Large intestine (tissue), 3 donors: ENCODE data around the gene SCUBE1. TPM values are rescaled to one million over a fixed set of nuclear protein-coding genes. Genes with fewer than 3 reads are reported as not detected.
A peak's percentile ranks its signal among the peaks of the same experiment; 100 is the strongest.

Source experiments
- DNase-seq, 2 donors: peaks; one replicate each; pipeline versions ENCODE4 v3.0.0 to v3.0.0-alpha.2; 2013
- H3K27ac ChIP-seq: one replicate; pipeline ENCODE4 v1.5.1; 2013; ENCODE audit warnings: low read length
- H3K27me3 ChIP-seq: 2 replicates; pipeline ENCODE4 v1.6.1; 2013; ENCODE audit warnings: low read length; ENCODE audit not compliant: control insufficient read depth, insufficient read depth
- H3K36me3 ChIP-seq: 2 replicates; pipeline ENCODE4 v1.6.1; 2013; ENCODE audit warnings: low read length; ENCODE audit not compliant: control insufficient read depth, insufficient read depth
- H3K4me1 ChIP-seq: one replicate; pipeline ENCODE4 v1.6.1; 2013; ENCODE audit warnings: low read length; ENCODE audit not compliant: control insufficient read depth, insufficient read depth
- H3K4me3 ChIP-seq: one replicate; pipeline ENCODE4 v1.5.1; 2013; ENCODE audit warnings: low read length
- H3K9me3 ChIP-seq: one replicate; pipeline ENCODE4 v1.6.1; 2013; ENCODE audit warnings: mild to moderate bottlenecking, low read depth, low read length, moderate library complexity; ENCODE audit not compliant: control insufficient read depth
- WGBS: methylation state at CpG from one replicate; pipeline ENCODE4 v1.1.5; 2013; ENCODE audit warnings: low lambda C conversion rate; ENCODE audit not compliant: insufficient coverage; 5-methylcytosine and 5-hydroxymethylcytosine counted together
- polyA plus RNA-seq: library from polyadenylated mRNA; unstranded; fragments of 120-200 nt; gene quantifications from one replicate; pipeline ENCODE4 v1.2.1, GENCODE V29; 2013

SCUBE1 gene
- polyA plus RNA-seq, 1 donor, result 4.4 TPM

DNA sequence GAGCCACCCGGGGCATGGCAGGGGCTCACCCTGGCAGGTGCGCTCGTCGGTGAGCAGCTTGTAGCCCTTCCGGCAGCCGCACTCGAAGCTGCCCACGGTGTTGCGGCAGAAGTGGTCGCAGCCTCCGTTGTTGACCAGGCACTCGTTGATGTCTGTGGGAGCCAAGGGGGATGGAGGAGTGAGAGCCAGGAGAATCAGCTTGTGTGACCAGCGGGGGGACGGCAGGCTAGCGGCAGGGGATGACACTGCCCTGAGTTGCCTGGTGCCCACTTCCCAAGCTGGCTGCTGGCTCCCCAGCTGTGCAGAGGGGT, 111.5 kb downstream of the SCUBE1 start:
- DNase-seq, result no peak
- no CpG with 5 or more reads among the region's 15 CpGs for WGBS
- Histone ChIP-seq H3K9me3 (no peaks in the 10 kb centered on the region), H3K4me3 (no peak overlapping the region), H3K27me3 (peaks cover 2% of the 10 kb centered on the region), H3K4me1 (no peaks in the 10 kb centered on the region), H3K27ac (no peak overlapping the region), H3K36me3 (no peaks in the 10 kb centered on the region)

DNA sequence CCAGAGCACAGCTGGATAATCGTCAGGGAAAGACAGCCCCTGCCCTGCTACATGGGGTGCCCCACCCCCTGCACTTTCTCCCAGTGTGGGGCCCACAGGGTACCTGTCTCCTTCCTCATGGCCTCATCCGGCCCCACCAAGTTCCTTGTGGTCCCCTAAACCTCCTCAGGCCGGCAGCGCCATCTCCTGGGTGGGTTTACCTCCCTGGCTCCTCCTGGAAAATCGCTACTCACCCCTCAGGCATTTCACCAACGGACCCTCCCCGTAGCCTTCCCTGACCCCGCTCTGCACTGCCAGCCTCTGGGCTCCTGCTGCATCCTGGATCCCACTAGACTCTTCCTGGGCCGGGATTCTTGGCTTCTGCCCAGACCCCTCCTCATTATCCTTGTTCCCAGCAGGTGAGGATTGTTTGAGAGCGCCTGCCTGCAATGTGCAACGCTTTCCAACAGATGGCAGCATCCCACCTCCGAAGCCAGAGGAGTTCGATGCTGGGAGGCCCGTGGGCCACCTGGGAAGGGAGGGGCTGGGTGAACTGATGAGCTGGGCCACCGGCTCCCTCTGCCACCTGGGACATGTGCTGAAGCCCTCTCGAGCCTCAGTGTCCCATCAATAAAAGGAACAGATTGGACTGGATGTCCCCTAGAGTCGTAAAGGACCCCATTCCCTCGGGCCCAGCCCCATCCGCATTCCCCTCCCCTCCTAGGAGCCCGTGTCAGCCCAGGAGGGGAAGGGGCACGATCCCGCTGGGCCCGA, 112.0 kb downstream of the SCUBE1 start:
- H3K36me3 ChIP-seq, result no peaks in the 10 kb centered on the region
- no peaks in the 10 kb centered on the region for H3K4me1 ChIP-seq
- no peaks in the 10 kb centered on the region for H3K9me3 ChIP-seq
- no peak overlapping the region for H3K4me3 ChIP-seq
- no CpG with 5 or more reads among the region's 23 CpGs for WGBS
- no peak overlapping the region for H3K27ac ChIP-seq
- DNase-seq, result peak; percentile 41 to 42
- H3K27me3 ChIP-seq, result peaks cover 2% of the 10 kb centered on the region

DNA sequence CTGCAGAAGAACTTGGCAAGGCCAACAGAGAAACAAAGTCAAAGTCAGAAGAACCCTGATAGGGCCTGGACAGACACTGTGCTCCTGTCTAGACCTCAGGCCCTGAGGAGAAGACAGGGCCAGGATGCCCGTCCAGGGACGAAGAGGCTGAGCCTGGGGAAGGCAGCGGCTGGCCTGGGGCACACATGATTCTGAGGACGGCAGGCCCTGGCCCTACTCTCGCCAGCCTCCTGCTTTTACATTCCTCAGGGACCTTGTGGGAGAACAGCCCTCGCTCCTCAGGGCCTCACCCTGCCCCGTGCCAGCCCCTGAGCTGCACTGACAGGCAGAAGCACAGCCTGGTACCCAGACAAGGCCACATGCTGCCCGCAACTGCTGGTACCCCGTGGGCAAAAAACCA, 112.6 kb downstream of the SCUBE1 start:
- no peak overlapping the region for H3K27ac ChIP-seq
- H3K9me3 ChIP-seq, result no peaks in the 10 kb centered on the region
- H3K4me3 ChIP-seq, result no peak overlapping the region
- H3K4me1 ChIP-seq, result no peaks in the 10 kb centered on the region
- peaks cover 2% of the 10 kb centered on the region for H3K27me3 ChIP-seq
- no peaks in the 10 kb centered on the region for H3K36me3 ChIP-seq
- WGBS, result no CpG with 5 or more reads among the region's 9 CpGs
- DNase-seq, result no peak

DNA sequence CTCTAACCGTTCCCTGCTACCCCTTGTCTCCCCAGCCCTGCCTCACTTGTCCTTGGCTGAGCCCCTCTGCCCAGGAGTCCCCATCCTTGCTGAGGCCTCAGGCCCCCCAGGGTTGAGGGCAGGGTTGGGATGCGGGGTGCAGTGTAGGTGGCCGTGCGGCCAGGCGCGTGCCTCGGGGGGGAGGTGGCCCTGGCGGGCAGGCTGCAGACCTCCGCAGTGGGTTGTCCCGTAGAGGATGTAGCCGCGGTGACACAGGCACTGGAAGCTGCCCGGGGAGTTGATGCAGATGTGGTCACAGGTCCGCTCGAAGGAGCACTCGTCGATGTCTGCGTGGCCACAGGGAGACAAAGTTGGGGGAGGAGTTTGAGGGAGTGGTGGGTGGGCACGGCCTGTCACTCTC, 114.3 kb downstream of the SCUBE1 start:
- Histone ChIP-seq H3K36me3 (no peaks in the 10 kb centered on the region), H3K27me3 (peaks cover 2% of the 10 kb centered on the region), H3K27ac (no peak overlapping the region), H3K9me3 (no peaks in the 10 kb centered on the region), H3K4me1 (no peaks in the 10 kb centered on the region), H3K4me3 (no peak overlapping the region)
- no CpG with 5 or more reads among the region's 19 CpGs for WGBS
- DNase-seq, result no peak

DNA sequence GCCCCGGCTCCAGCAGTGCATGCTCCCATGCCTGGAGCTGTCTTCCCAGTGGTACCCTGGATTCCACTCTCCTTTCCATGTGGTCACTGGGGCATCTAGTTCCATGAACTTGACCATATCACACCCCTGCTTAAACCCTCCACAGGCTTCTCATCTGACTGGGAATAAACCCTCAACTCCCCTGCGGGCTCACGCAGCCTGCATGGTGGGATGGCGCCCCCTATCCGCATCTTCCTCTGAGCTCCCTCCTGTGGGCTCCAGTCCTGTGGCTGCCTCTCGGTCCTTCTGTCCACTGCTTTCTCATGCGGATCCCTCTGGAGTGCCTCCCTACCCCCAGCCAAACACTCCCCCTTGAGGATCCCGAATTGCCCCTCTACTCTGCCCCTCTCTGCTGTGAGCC, 114.8 kb downstream of the SCUBE1 start:
- Histone ChIP-seq H3K4me3 (no peak overlapping the region), H3K27me3 (peaks cover 2% of the 10 kb centered on the region), H3K27ac (no peak overlapping the region), H3K36me3 (no peaks in the 10 kb centered on the region), H3K9me3 (no peaks in the 10 kb centered on the region), H3K4me1 (no peaks in the 10 kb centered on the region)
- no CpG with 5 or more reads among the region's 8 CpGs for WGBS
- DNase-seq, result no peak

DNA sequence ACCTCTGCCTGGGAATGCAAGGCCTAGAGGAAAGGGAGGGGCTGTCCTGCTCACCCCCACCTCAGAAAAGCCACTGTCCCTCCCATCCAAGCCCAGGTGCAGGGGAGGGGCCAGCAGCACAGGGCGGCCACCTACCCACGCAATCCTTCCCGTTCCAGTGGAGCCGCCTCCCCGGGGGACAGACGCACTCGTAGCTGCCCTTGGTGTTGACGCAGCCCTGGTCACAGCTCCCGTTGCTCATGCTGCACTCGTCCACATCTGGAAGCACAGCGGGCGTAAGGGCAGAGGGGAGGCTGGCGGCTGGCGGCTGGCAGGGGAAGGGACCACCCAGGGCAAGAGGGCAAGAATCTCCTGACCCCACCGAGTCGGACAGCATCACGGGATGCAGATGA, 115.9 kb downstream of the SCUBE1 start:
- Histone ChIP-seq H3K27me3 (peaks cover 2% of the 10 kb centered on the region), H3K4me3 (no peak overlapping the region), H3K4me1 (no peaks in the 10 kb centered on the region), H3K36me3 (no peaks in the 10 kb centered on the region), H3K9me3 (no peaks in the 10 kb centered on the region), H3K27ac (no peak overlapping the region)
- no peak for DNase-seq
- WGBS, result no CpG with 5 or more reads among the region's 17 CpGs

DNA sequence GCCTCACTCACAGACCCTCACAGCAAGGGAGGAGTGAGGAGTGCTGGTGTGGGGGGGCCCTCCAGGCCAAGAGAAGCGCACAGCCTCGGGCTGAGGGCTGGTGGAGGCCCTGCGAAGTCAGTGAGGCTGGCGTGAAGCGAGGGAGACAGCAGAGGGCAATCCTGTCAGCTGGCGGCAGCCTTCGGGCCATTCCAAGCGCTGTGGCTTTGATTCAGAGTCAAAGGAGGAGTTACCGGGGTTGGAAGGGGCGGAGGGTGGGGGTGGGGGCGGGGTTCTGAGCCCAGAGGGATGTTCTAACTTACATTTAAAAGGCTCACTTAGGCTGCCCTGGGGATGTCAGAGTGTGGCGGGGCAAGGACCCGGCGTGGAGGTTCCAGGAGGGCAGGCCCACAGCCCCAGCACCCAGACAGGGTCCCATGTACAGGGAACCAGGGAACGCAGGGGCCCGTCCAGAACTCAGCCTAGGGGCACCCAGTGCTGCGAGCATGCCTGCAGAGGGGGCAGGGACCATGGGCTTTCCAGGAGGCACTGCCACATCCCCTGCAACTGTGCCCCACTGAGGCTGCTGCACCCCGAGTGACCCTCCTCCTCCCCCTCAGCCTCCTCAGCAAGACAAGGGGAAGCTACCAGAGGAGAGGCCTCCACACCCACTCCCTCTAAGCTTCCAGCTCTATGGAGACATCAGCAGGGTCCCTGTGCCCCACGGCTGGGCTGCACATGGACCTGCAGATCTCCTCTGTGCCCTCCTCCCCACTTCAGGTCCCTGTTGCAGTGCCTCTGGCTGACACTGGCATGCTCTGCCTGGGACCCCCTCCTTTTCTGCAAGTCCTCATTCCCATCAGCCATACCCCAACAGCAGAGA, 116.6 kb downstream of the SCUBE1 start:
- WGBS, result no CpG with 5 or more reads among the region's 19 CpGs
- Histone ChIP-seq H3K27me3 (peaks cover 2% of the 10 kb centered on the region), H3K4me1 (no peaks in the 10 kb centered on the region), H3K9me3 (no peaks in the 10 kb centered on the region), H3K36me3 (no peaks in the 10 kb centered on the region), H3K27ac (no peak overlapping the region), H3K4me3 (no peak overlapping the region)
- peak in 1 of 2 donors; percentile 9 for DNase-seq

DNA sequence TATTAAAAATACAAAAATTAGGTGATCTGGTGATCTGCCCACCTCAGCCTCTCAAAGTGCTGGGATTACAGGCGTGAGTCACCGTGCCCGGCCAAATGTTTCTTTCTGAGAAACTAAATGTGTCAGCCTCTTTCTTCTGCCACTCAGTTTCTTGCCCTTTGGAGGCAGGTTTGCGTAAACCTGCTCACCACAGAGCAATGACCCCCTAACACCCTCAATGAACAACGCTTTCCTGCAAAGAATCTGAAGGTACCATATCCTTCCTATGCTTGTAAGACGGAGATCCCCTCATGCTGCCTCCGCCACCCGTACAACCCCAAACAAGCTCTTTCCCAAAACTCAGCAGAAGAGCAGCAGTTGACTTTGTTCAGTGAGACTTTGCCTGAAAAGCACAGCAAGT, 117.6 kb downstream of the SCUBE1 start:
- no CpG with 5 or more reads among the region's 8 CpGs for WGBS
- Histone ChIP-seq H3K4me1 (no peaks in the 10 kb centered on the region), H3K27me3 (peaks cover 2% of the 10 kb centered on the region), H3K27ac (no peak overlapping the region), H3K4me3 (no peak overlapping the region), H3K36me3 (no peaks in the 10 kb centered on the region), H3K9me3 (no peaks in the 10 kb centered on the region)
- no peak for DNase-seq

DNA sequence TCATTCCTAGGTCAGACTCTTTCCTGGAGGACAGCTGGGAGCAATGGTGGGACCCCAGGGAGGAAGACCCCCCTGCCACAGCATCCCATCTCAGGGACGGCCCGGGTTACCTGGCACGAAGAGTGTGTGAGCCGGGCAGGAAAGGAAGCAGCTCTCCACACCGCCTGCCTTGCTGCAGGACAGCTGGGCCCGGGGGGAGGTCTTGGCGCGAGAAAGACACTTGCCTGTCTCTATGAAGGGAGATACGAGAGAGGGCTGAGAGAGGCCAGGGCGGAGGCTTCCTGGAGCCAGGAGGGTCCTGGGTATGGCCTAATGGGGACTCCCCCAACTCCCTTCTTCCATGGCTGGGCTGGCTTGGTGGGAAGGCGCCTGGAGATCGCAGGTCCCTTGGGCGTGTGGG, 120.2 kb downstream of the SCUBE1 start:
- H3K27ac ChIP-seq, result no peak overlapping the region
- no peaks in the 10 kb centered on the region for H3K9me3 ChIP-seq
- H3K4me1 ChIP-seq, result no peaks in the 10 kb centered on the region
- no CpG with 5 or more reads among the region's 13 CpGs for WGBS
- H3K36me3 ChIP-seq, result no peaks in the 10 kb centered on the region
- no peak for DNase-seq
- no peak overlapping the region for H3K4me3 ChIP-seq
- H3K27me3 ChIP-seq, result peaks cover 2% of the 10 kb centered on the region

DNA sequence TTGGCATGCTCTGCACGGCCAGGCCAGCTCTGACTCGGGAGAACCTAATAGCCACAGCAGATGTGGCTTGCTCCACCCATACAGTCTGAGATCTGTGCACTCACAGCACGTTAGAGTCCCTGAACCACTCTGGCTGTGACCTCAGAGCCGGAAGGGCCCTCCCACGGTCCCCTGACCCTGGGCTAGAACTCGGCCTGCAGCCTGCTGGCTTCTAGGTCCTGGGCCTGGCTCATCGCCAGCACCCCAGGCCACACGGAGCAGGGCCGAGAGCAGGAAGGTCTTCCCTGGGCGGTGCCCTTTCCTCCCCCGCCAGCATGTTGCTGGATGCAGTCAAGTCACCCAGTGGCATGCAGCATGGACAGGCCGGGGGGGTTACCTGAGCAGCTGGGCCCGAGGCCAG, 120.9 kb downstream of the SCUBE1 start:
- DNase-seq, result no peak
- Histone ChIP-seq H3K9me3 (no peaks in the 10 kb centered on the region), H3K36me3 (no peaks in the 10 kb centered on the region), H3K27ac (no peak overlapping the region), H3K27me3 (peaks cover 2% of the 10 kb centered on the region), H3K4me3 (no peak overlapping the region), H3K4me1 (no peaks in the 10 kb centered on the region)
- no CpG with 5 or more reads among the region's 13 CpGs for WGBS
